ENCODE measurements around the gene NOXO1.

- TF ChIP-seq CTCF (IDR thresholded peaks at IDR 0.05) (no peak), POLR2A (IDR thresholded peaks at IDR 0.05) (no peak)
These were observed 45.3 kb upstream of the NOXO1 start, which contains the start of gene NHERF2 for GRCh38 chr16:2026461-2027023.

All from lower leg skin (tissue), 3 donors.